ENCODE data around the gene ZNF512B.

Gene ZNF512B

DNA sequence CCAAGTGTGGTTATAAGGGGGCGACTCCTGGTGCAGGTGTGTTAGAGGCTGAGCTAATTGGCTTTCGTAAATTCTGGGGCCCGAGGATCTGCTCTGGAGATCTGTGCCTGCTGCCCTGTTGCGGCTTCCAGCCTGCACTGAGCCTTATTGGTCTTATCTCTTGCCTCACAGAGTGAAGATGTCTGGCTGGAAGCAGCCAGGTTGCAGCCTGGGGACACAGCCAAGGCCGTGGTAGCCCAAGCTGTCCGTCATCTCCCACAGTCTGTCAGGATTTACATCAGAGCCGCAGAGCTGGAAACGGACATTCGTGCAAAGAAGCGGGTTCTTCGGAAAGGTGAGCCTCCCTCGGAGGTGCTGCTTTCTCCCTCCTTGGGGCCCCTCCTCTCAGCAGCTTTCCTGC, 31.2 kb upstream of the ZNF512B start:
- POLR2A ChIA-PET = interaction anchor here (0.8 kb wide), 1 partner anchor 13 kb away, joined by 3 read pairs; no protein-coding TSS in a partner anchor
- TF ChIP-seq, protein P1, sequence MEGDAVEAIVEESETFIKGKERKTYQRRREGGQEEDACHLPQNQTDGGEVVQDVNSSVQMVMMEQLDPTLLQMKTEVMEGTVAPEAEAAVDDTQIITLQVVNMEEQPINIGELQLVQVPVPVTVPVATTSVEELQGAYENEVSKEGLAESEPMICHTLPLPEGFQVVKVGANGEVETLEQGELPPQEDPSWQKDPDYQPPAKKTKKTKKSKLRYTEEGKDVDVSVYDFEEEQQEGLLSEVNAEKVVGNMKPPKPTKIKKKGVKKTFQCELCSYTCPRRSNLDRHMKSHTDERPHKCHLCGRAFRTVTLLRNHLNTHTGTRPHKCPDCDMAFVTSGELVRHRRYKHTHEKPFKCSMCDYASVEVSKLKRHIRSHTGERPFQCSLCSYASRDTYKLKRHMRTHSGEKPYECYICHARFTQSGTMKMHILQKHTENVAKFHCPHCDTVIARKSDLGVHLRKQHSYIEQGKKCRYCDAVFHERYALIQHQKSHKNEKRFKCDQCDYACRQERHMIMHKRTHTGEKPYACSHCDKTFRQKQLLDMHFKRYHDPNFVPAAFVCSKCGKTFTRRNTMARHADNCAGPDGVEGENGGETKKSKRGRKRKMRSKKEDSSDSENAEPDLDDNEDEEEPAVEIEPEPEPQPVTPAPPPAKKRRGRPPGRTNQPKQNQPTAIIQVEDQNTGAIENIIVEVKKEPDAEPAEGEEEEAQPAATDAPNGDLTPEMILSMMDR (IDR thresholded peaks at IDR 0.05; ENCODE audit: insufficient read depth, low read length, missing control alignments) = no peak
- CTCF ChIA-PET = interaction anchor here (1.2 kb wide), 1 partner anchor 9 kb away, joined by 4 read pairs; no protein-coding TSS in a partner anchor
- no peak overlapping the region for H3K4me3 ChIP-seq (ENCODE audit: low read depth, low read length)
- no peak for DNase-seq (ENCODE audit: low read depth, low spot score)

DNA sequence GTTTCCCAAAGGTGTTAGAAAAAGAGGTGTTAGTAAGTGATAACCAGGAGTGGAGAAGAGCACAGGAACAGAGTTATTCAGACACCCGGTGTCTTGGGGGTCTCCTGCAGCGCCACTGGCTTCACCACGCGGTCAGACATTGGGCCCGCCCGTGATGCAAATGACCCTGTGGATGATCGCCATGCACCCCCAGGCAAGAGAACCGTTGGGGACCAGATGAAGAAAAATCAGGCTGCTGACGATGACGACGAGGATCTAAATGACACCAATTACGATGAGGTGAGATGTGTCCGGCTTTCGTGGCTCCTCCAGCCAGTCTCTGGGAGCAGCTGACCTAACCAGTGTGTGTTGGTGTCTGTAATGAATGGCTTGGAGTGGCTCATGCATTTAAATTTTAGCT, 13.2 kb upstream of the ZNF512B start:
- TF ChIP-seq, protein P1 (IDR thresholded peaks at IDR 0.05; ENCODE audit: insufficient read depth, low read length, missing control alignments) = no peak
- ChIA-PET POLR2A (no interaction called here), CTCF (interaction anchor here (1.3 to 4.7 kb wide), 5 partner anchors 9 to 138 kb away, joined by 3 to 25 read pairs (median 3); partner anchors contain the start of gene TCEA2)
- no peak for DNase-seq (ENCODE audit: low read depth, low spot score)
- H3K4me3 ChIP-seq (ENCODE audit: low read depth, low read length) = no peak overlapping the region

DNA sequence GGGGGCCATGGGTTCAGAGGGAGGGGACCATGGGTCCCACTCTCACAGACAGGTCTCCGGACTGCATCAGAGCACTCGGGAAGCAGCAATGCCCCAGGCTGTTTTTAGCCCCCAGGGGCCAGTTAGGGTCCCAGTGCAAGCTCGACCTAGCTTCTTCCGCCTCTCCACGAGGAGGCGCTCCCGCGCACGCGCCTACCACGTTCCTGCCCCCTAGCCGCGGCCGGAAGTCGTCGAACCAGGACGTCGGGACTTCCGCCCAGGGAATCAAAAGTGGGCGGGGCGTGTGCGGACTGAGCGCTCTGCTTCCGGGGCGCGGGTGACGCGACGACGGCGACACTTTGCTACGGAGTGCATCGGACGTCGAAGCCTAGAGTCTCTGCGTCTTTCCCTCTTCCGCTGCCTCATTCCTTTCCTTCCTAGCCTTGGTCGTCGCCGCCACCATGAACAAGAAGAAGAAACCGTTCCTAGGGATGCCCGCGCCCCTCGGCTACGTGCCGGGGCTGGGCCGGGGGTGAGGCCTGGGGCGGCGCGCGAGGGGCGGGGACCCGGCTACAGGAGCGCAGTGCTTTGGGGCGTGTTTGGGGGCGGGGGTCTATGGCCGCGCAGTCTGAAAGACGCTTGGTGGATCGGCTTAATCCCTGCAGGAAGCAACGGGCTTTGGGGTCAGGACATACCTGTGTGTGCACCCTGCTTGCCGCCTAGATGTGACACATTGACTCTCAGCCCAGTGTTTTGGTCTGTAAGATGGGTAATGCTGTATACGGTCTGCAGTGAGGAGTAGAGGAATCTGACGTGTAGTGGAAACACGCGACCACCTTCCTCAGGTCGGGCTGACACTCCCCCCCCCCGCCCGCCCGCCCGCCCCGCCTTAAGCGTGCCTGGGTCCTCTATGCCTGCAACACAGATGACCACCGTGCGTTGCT, 11.3 kb upstream of the ZNF512B start, which contains the start of gene PRPF6:
TSS of gene PRPF6 (plus strand) at position 327 of the 923 bp plus-strand sequence. CDS start at position 441, 114 bp downstream.
- peak within 1 kb of the TSS; percentile 99 for H3K4me3 ChIP-seq (ENCODE audit: low read depth, low read length)
- TF ChIP-seq, protein P1 (IDR thresholded peaks at IDR 0.05; ENCODE audit: insufficient read depth, low read length, missing control alignments) = peak; percentile 97
- POLR2A ChIA-PET = interaction anchor here (0.7 to 1.0 kb wide), 4 partner anchors 13 to 322 kb away, joined by 3 to 6 read pairs (median 3); partner anchors contain the start of gene TPD52L2
- DNase-seq (ENCODE audit: low read depth, low spot score) = peak; percentile 44
- CTCF ChIA-PET = interaction anchor here (0.6 to 4.7 kb wide), 41 partner anchors 7 to 443 kb away, joined by 3 to 28 read pairs (median 4); partner anchors contain the start of genes PTK6, TCEA2, TPD52L2 and UCKL1

DNA sequence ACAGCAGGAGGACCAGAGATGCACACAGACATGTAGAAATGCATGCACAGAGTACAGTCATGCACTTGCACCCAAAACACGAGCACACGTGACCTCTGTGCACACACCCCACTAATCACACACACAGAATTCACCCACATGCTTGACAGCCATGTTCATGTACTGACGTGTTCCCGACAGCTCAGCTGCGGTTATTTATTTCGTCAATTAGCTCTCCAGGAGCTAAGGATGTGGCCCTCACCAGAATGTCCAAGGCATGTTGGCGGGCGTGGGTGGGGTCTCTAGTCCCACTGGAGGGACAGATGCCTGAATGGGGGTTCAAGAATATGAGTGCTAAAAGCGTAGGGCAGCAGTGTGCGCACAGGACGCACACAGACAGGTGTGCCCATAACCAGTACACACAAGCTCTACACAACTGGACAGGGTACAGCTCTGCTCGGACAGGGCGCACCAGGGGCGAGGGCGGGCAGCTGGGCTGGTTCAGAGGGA, 10.6 kb upstream of the ZNF512B start:
- ChIA-PET POLR2A (interaction anchor here (0.7 to 1.0 kb wide), 4 partner anchors 12 to 322 kb away, joined by 3 to 6 read pairs (median 3); partner anchors contain the start of gene TPD52L2), CTCF (interaction anchor here (0.6 to 3.6 kb wide), 41 partner anchors 8 to 484 kb away, joined by 3 to 28 read pairs (median 4); partner anchors contain the start of genes PTK6, TCEA2, TPD52L2 and UCKL1)
- DNase-seq (ENCODE audit: low read depth, low spot score) = no peak
- peak overlapping the region; percentile 99 for H3K4me3 ChIP-seq (ENCODE audit: low read depth, low read length)
- TF ChIP-seq, protein P1 (IDR thresholded peaks at IDR 0.05; ENCODE audit: insufficient read depth, low read length, missing control alignments) = no peak

DNA sequence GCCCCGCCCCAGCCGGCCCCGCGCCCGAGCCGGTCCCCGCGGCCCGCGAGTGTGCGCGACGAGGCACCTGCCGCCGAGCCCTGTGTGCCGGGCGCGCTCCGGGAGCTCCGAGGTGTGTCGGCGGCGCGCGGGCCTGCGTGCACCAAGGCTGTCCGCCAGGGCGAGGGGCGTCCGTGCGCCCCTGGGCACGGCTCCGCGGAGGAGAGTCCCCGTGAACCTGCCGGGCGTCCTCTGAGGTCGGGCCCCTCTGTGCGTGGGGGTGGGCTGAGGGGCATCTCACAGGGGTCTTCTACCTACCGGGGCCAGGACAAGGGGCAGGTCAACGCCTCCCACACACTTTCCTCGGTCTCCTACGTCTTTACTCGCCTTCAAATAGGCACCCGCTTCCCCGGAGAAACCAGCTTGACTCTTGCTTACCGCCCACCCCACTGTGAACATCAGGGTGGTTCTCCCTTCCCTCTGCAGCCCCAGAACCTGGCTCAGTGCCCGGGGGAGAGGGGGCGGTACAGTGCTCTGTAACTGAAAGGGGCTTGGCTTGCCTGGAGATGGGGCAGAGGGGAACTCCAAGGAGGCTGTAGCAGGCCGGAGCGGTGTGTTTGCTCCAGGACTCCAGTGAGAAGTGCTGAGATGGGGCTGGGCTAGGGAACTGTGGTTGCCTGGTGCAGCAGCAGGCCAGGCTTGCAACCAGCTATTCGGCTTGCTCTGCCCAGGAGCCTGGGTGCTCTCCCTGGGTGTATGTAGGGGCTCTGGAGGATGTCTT, 10.0 kb upstream of the ZNF512B start, which contains the start of gene SAMD10:
TSS of gene SAMD10 (minus strand) at position 86 of the 760 bp plus-strand sequence. CDS start 175 bp downstream, outside the sequence.
- peak within 1 kb of the TSS; percentile 53 for H3K4me3 ChIP-seq (ENCODE audit: low read depth, low read length)
- no peak for DNase-seq (ENCODE audit: low read depth, low spot score)
- CTCF ChIA-PET = interaction anchor here (0.6 to 3.6 kb wide), 31 partner anchors 8 to 483 kb away, joined by 3 to 28 read pairs (median 4); partner anchors contain the start of genes PTK6 and TCEA2
- POLR2A ChIA-PET = no interaction called here
- TF ChIP-seq, protein P1 (IDR thresholded peaks at IDR 0.05; ENCODE audit: insufficient read depth, low read length, missing control alignments) = peak; percentile 8

All from AG04449 (cell line).